GM19025 (cell line): ENCODE measurements around the gene SLC25A30.
"Not testable (repeated sequence)": the region's sequence is repeated elsewhere in the genome, so short reads cannot be mapped to it uniquely, and the experiment has no call there.

Experiments used
- ATAC-seq: cut with Tn5 transposase; IDR thresholded peaks from one replicate; pipeline ENCODE4 v1.9.1; 2021; ENCODE audit warnings: mild to moderate bottlenecking, low read depth, moderate library complexity; ENCODE audit not compliant: unreplicated experiment

Gene SLC25A30

GRCh38 chr13:45393941-45394570, 24.1 kb downstream of the SLC25A30 start:
- no peak for ATAC-seq

- no peak for ATAC-seq
These were observed 25.4 kb downstream of the SLC25A30 start for GRCh38 chr13:45392811-45393210.

GRCh38 chr13:45391926-45392325, 26.2 kb downstream of the SLC25A30 start:
- no peak for ATAC-seq

GRCh38 chr13:45391128-45391527, 27.0 kb downstream of the SLC25A30 start:
- ATAC-seq, result not testable (repeated sequence)

- ATAC-seq, result not testable (repeated sequence)
These were observed 27.8 kb downstream of the SLC25A30 start for GRCh38 chr13:45390348-45390747.

GRCh38 chr13:45388664-45389063, 29.5 kb downstream of the SLC25A30 start:
- no peak for ATAC-seq

GRCh38 chr13:45386892-45387575, 31.1 kb downstream of the SLC25A30 start:
- not testable (repeated sequence) for ATAC-seq

GRCh38 chr13:45385907-45386553, 32.1 kb downstream of the SLC25A30 start:
- no peak for ATAC-seq

GRCh38 chr13:45385320-45385719, 32.9 kb downstream of the SLC25A30 start:
- no peak for ATAC-seq

- ATAC-seq, result no peak
These were observed 33.5 kb downstream of the SLC25A30 start for GRCh38 chr13:45384474-45385174.

GRCh38 chr13:45382739-45383138, 35.4 kb downstream of the SLC25A30 start:
- not testable (repeated sequence) for ATAC-seq

- no peak for ATAC-seq
These were observed 37.0 kb downstream of the SLC25A30 start for GRCh38 chr13:45381196-45381595.

GRCh38 chr13:45380708-45381107, 37.5 kb downstream of the SLC25A30 start:
- ATAC-seq, result not testable (repeated sequence)

- ATAC-seq, result not testable (repeated sequence)
These were observed 38.7 kb downstream of the SLC25A30 start for GRCh38 chr13:45379516-45379915.

- ATAC-seq, result not testable (repeated sequence)
These were observed 39.4 kb downstream of the SLC25A30 start for GRCh38 chr13:45378786-45379185.

- ATAC-seq, result not testable (repeated sequence)
These were observed 40.9 kb downstream of the SLC25A30 start for GRCh38 chr13:45377314-45377713.

- ATAC-seq, result not testable (repeated sequence)
These were observed 41.5 kb downstream of the SLC25A30 start for GRCh38 chr13:45376651-45377050.

GRCh38 chr13:45374917-45375316, 43.3 kb downstream of the SLC25A30 start:
- ATAC-seq, result no peak

- ATAC-seq, result no peak
These were observed 45.0 kb downstream of the SLC25A30 start for GRCh38 chr13:45373162-45373547.

GRCh38 chr13:45372189-45373161, 45.7 kb downstream of the SLC25A30 start:
- ATAC-seq, result no peak
